Measurements from ENCODE around the gene ZBTB7C. TPM values are rescaled to one million over a fixed set of nuclear protein-coding genes. Genes with fewer than 3 reads are reported as not detected.

The ZBTB7C gene
- total RNA-seq, 1 donor = not detected

DNA sequence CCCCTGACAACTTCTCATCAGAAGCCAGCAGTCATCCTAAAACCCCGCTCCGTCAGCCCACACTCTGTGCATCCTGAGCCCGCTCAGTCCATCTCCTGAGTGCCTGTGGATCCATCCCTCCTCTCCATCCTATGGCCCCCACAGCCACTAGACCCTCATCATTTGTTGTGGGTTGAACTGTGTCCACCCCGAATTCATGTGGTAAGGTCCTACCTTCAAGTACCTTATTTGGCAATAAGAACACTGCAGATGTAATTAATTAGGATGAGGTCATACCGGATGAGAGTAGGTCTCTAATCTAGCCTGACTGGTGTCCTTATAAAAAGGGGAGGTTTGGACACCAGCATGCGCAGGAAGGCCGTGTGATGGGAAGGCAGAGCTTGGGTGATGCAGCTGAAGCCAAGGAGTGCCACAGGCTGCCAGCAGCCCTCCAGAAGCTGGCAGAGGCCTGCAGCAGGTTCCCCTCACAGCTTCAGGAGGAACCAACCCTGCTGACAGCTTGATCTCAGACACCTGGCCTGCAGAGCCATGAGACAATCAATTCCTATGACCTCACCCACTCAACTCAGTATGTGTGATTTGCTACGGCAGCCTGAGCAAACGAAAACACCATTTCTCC lies 192.4 kb downstream of the ZBTB7C start:
- DNase-seq (ENCODE audit: low read depth) = no peak
- no peak for TF ChIP-seq CTCF (IDR thresholded peaks at IDR 0.05; ENCODE audit: insufficient read depth, low read depth, low read length)
- no peak overlapping the region for H3K4me3 ChIP-seq (ENCODE audit: low read depth, low read length)

GRCh38 chr18:48215876-48216638 lies 193.1 kb downstream of the ZBTB7C start:
- TF ChIP-seq CTCF (IDR thresholded peaks at IDR 0.05; ENCODE audit: insufficient read depth, low read depth, low read length) = no peak
- DNase-seq (ENCODE audit: low read depth) = no peak
- no peak overlapping the region for H3K4me3 ChIP-seq (ENCODE audit: low read depth, low read length)

DNA sequence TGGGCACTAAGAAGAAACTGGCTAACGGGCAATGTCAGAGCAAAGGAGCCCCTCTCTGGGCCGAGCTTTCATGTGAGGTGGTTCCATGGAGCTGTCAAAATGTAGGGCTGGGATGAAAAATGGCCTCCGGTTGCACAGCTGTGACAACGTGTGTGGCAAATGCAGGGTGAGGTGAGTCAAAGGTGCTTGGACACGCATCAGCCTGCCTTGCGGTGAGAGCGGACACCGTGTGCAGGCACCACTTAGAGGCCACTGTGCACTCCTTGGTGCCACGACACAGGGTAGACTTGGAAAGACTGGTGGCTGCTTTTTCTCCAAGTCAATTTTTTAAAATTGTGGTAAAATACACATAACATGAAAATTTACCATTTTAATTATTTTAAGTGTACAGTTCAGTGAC lies 195.4 kb downstream of the ZBTB7C start:
- no peak for DNase-seq (ENCODE audit: low read depth)
- H3K4me3 ChIP-seq (ENCODE audit: low read depth, low read length) = no peak overlapping the region
- no peak for TF ChIP-seq CTCF (IDR thresholded peaks at IDR 0.05; ENCODE audit: insufficient read depth, low read depth, low read length)

DNA sequence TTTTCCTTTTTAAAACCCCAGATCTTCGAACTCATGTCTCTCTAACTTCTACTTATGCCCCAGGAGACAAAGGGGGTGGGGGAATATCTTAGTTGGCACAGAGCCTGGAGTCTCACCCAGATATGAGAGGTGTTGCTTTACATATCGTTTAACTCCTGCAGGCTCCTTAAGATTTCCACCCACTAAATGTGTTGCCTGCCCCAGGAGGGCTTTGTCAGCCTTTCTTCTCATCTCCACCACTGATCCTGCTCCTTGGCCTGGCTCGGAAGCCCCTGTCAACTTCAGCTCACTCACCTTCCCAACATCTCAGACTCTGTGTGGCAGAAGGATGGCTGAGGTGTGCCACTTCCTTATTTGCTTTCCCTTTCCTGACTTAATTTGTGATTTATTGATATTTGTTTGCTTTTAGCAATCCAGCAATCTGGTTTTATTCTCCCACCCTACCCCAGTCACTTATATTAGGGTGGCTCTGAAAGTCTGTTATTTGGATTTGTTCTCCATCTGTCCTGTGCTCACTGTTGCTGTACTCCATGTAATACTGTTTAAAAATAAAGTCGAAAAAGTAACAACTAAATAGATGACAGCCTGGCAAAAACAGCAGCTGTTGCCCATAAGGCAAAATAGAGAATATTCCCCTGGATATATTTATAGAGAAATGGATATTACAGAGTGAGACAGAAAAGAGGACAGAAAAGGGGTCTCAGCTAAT lies 200.6 kb downstream of the ZBTB7C start:
- H3K4me3 ChIP-seq (ENCODE audit: low read depth, low read length) = no peak overlapping the region
- TF ChIP-seq CTCF (IDR thresholded peaks at IDR 0.05; ENCODE audit: insufficient read depth, low read depth, low read length) = no peak
- DNase-seq (ENCODE audit: low read depth) = no peak

GRCh38 chr18:48207733-48208132 lies 201.4 kb downstream of the ZBTB7C start:
- TF ChIP-seq CTCF (IDR thresholded peaks at IDR 0.05; ENCODE audit: insufficient read depth, low read depth, low read length) = no peak
- H3K4me3 ChIP-seq (ENCODE audit: low read depth, low read length) = no peak overlapping the region
- DNase-seq (ENCODE audit: low read depth) = no peak

GRCh38 chr18:48206887-48207286 lies 202.3 kb downstream of the ZBTB7C start:
- no peak for DNase-seq (ENCODE audit: low read depth)
- TF ChIP-seq CTCF (IDR thresholded peaks at IDR 0.05; ENCODE audit: insufficient read depth, low read depth, low read length) = no peak

More at GRCh38 chr18:48206887-48207286, 202.3 kb downstream of the ZBTB7C start:
- H3K4me3 ChIP-seq (ENCODE audit: low read depth, low read length) = no peak overlapping the region
